ENCODE measurements around the gene OMG.
A peak's percentile ranks its signal among the peaks of the same experiment; 100 is the strongest.
"Not testable (repeated sequence)": the region's sequence is repeated elsewhere in the genome, so short reads cannot be mapped to it uniquely, and the experiment has no call there.

OMG gene

GRCh38 chr17:31297090-31297489 is at the start of gene OMG:
Gene OMG (minus strand): TSS chr17:31297239. CDS start chr17:31296331, 908 bp downstream.
- DNase-seq (ENCODE audit: insufficient read length, low spot score), result no peak
- FAIRE-seq, result no peak

GRCh38 chr17:31345191-31345747 is 48.2 kb upstream of the OMG start:
- DNase-seq (ENCODE audit: insufficient read length, low spot score); FAIRE-seq: not testable (repeated sequence)

GRCh38 chr17:31339906-31340661 is 43.0 kb upstream of the OMG start:
- DNase-seq (ENCODE audit: insufficient read length, low spot score) (no peak), FAIRE-seq (no peak)

GRCh38 chr17:31329221-31329620 is 32.2 kb upstream of the OMG start:
- FAIRE-seq, result no peak
- DNase-seq (ENCODE audit: insufficient read length, low spot score), result no peak

- no peak for DNase-seq (ENCODE audit: insufficient read length, low spot score)
- no peak for FAIRE-seq
These were observed 31.1 kb upstream of the OMG start for GRCh38 chr17:31328160-31328535.

GRCh38 chr17:31327534-31328159 is 30.6 kb upstream of the OMG start:
- no peak for DNase-seq (ENCODE audit: insufficient read length, low spot score)
- no peak for FAIRE-seq

GRCh38 chr17:31323551-31323950 is 26.5 kb upstream of the OMG start:
- DNase-seq (ENCODE audit: insufficient read length, low spot score) (no peak), FAIRE-seq (no peak)

- no peak for DNase-seq (ENCODE audit: insufficient read length, low spot score)
- no peak for FAIRE-seq
These were observed 24.9 kb upstream of the OMG start for GRCh38 chr17:31321966-31322365.

GRCh38 chr17:31321481-31321880 is 24.4 kb upstream of the OMG start, which contains the start of gene EVI2A:
Gene EVI2A (minus strand): TSS chr17:31321622. CDS start chr17:31319013, 2,609 bp downstream.
- DNase-seq (ENCODE audit: insufficient read length, low spot score), result peak; percentile 31
- peak; percentile 97 for FAIRE-seq

- DNase-seq (ENCODE audit: insufficient read length, low spot score) (no peak), FAIRE-seq (no peak)
These were observed 23.8 kb upstream of the OMG start for GRCh38 chr17:31320791-31321190.

- peak; percentile 59 for FAIRE-seq
- no peak for DNase-seq (ENCODE audit: insufficient read length, low spot score)
These were observed 23.2 kb upstream of the OMG start for GRCh38 chr17:31320241-31320640.

GRCh38 chr17:31318851-31319661 is 22.0 kb upstream of the OMG start:
- DNase-seq (ENCODE audit: insufficient read length, low spot score) (no peak), FAIRE-seq (peak; percentile 81)

- DNase-seq (ENCODE audit: insufficient read length, low spot score) (no peak), FAIRE-seq (peak; percentile 98)
These were observed 21.3 kb upstream of the OMG start for GRCh38 chr17:31318298-31318801.

- peak; percentile 61 for FAIRE-seq
- no peak for DNase-seq (ENCODE audit: insufficient read length, low spot score)
These were observed 17.7 kb upstream of the OMG start for GRCh38 chr17:31314782-31315100.

- DNase-seq (ENCODE audit: insufficient read length, low spot score), result no peak
- peak; percentile 91 for FAIRE-seq
These were observed 17.1 kb upstream of the OMG start, which contains the start of gene EVI2B for GRCh38 chr17:31313982-31314781. Gene EVI2B (minus strand): TSS chr17:31314054. CDS start chr17:31305609, 8,445 bp downstream.

GRCh38 chr17:31312223-31312622 is 15.2 kb upstream of the OMG start:
- not testable (repeated sequence) for DNase-seq (ENCODE audit: insufficient read length, low spot score); FAIRE-seq

GRCh38 chr17:31311526-31311925 is 14.5 kb upstream of the OMG start:
- DNase-seq (ENCODE audit: insufficient read length, low spot score) (no peak), FAIRE-seq (peak; percentile 87)

- no peak for FAIRE-seq
- no peak for DNase-seq (ENCODE audit: insufficient read length, low spot score)
These were observed 13.8 kb upstream of the OMG start for GRCh38 chr17:31310886-31311285.

GRCh38 chr17:31310260-31310659 is 13.2 kb upstream of the OMG start:
- DNase-seq (ENCODE audit: insufficient read length, low spot score), result no peak
- FAIRE-seq, result peak; percentile 58

GRCh38 chr17:31309556-31309955 is 12.5 kb upstream of the OMG start:
- FAIRE-seq, result peak; percentile 98
- peak; percentile 14 for DNase-seq (ENCODE audit: insufficient read length, low spot score)

Data from GM19239 (cell line).